ENCODE measurements around the gene DCXR.

DCXR gene

DNA sequence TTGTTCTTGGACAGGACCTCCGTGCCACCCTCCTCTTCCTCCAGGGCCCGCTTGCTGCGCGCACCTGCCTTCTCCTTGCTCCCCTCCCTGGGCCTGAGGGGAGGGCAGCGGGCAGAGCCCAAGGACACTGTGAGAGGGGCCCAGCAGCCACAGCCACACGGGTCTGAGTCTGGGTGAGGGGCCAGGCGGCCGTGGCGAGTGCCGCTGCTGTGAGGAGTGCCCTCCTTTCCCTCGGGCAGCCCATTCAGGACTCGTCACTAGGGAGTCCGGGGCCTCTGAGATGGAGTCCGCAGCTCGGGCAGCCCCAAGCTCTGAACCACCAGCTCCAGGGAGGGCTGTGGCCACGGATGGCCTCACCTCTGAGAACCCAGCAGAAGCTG, 22.5 kb upstream of the DCXR start:
- H3K4me2 ChIP-seq (ENCODE audit: low read length), result no peak overlapping the region

DNA sequence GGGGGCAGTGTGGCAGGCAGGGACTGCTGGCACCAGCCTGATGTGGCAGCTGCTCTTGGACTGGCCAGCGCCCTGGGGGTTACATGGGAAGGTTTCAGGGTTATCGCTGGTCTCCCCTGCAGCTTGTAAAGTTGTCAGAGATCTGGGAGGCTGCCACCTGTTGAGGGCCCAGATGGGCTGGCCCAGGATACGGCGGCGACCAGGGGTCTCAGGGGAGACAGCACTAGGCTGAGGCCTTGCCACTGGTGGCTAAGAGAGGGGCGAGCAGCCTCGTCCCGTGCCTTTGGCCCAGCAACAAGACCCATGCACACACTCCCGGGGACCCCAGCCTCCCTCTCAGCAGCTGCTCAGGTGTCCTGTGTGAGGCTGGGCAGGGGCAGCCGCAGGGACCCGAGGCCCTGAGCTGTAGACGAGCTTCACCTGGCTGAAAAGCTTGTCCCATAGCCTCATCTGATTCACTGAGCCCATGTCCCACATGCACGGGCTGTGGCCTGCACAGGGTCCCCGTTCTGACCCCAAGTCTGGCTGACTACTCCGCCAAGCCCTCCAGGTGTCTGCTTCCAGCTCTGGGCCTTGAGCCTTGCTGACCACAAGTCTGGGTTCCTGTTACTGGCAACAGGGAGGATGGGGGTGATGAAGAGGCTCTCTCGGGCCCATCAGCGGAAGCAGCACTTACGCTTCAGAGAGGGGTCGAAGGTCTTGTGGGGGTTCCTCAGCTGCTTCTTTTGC, 21.9 kb upstream of the DCXR start:
- no peak overlapping the region for H2AFZ ChIP-seq (ENCODE audit: low read length)
- H3K79me2 ChIP-seq (ENCODE audit: insufficient read depth, low read length), result no peaks in the 10 kb centered on the region
- H3K9me2 ChIP-seq (ENCODE audit: low read depth, low read length), result no peaks in the 10 kb centered on the region
- H4K20me1 ChIP-seq (ENCODE audit: insufficient read depth, low read length), result no peaks in the 10 kb centered on the region
- H3K4me3 ChIP-seq (ENCODE audit: low read depth, low read length, poor library complexity, severe bottlenecking), result no peak overlapping the region
- no peaks in the 10 kb centered on the region for H3F3A ChIP-seq (ENCODE audit: insufficient read depth, low read length)
- peaks cover 11% of the 10 kb centered on the region for H3K4me1 ChIP-seq (ENCODE audit: insufficient read depth, low read length, severe bottlenecking)
- no peaks in the 10 kb centered on the region for H3K27me3 ChIP-seq (ENCODE audit: insufficient read depth, low read length)
- H3K9ac ChIP-seq (ENCODE audit: low read length), result no peak overlapping the region
- H3K36me3 ChIP-seq (ENCODE audit: insufficient read depth, low read length), result peaks cover 95% of the 10 kb centered on the region
- no peak overlapping the region for H3K27ac ChIP-seq (ENCODE audit: low read depth, low read length, poor library complexity, severe bottlenecking)
- H3K4me2 ChIP-seq (ENCODE audit: low read length), result no peak overlapping the region
- H3K9me3 ChIP-seq (ENCODE audit: low read length), result no peaks in the 10 kb centered on the region
- no peak for TF ChIP-seq EZH2 (IDR thresholded peaks at IDR 0.05; ENCODE audit: borderline replicate concordance, low read length)
- TF ChIP-seq, protein P1, sequence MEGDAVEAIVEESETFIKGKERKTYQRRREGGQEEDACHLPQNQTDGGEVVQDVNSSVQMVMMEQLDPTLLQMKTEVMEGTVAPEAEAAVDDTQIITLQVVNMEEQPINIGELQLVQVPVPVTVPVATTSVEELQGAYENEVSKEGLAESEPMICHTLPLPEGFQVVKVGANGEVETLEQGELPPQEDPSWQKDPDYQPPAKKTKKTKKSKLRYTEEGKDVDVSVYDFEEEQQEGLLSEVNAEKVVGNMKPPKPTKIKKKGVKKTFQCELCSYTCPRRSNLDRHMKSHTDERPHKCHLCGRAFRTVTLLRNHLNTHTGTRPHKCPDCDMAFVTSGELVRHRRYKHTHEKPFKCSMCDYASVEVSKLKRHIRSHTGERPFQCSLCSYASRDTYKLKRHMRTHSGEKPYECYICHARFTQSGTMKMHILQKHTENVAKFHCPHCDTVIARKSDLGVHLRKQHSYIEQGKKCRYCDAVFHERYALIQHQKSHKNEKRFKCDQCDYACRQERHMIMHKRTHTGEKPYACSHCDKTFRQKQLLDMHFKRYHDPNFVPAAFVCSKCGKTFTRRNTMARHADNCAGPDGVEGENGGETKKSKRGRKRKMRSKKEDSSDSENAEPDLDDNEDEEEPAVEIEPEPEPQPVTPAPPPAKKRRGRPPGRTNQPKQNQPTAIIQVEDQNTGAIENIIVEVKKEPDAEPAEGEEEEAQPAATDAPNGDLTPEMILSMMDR (IDR thresholded peaks at IDR 0.05; ENCODE audit: low read length), result no peak

More for the DNA sequence above, 22.5 kb upstream of the DCXR start:
- H3K27ac ChIP-seq (ENCODE audit: low read depth, low read length, poor library complexity, severe bottlenecking), result no peak overlapping the region
- H3K9ac ChIP-seq (ENCODE audit: low read length), result no peak overlapping the region
- TF ChIP-seq EZH2 (IDR thresholded peaks at IDR 0.05; ENCODE audit: borderline replicate concordance, low read length), result no peak
- TF ChIP-seq, protein P1 (IDR thresholded peaks at IDR 0.05; ENCODE audit: low read length), result no peak
- H3F3A ChIP-seq (ENCODE audit: insufficient read depth, low read length), result no peaks in the 10 kb centered on the region
- H3K27me3 ChIP-seq (ENCODE audit: insufficient read depth, low read length), result no peaks in the 10 kb centered on the region
- no peaks in the 10 kb centered on the region for H3K79me2 ChIP-seq (ENCODE audit: insufficient read depth, low read length)
- no peak overlapping the region for H2AFZ ChIP-seq (ENCODE audit: low read length)
- H3K9me3 ChIP-seq (ENCODE audit: low read length), result no peaks in the 10 kb centered on the region
- no peak overlapping the region for H3K4me3 ChIP-seq (ENCODE audit: low read depth, low read length, poor library complexity, severe bottlenecking)
- peaks cover 89% of the 10 kb centered on the region for H3K36me3 ChIP-seq (ENCODE audit: insufficient read depth, low read length)
- no peaks in the 10 kb centered on the region for H3K9me2 ChIP-seq (ENCODE audit: low read depth, low read length)
- no peaks in the 10 kb centered on the region for H4K20me1 ChIP-seq (ENCODE audit: insufficient read depth, low read length)
- peaks cover 17% of the 10 kb centered on the region for H3K4me1 ChIP-seq (ENCODE audit: insufficient read depth, low read length, severe bottlenecking)

DNA sequence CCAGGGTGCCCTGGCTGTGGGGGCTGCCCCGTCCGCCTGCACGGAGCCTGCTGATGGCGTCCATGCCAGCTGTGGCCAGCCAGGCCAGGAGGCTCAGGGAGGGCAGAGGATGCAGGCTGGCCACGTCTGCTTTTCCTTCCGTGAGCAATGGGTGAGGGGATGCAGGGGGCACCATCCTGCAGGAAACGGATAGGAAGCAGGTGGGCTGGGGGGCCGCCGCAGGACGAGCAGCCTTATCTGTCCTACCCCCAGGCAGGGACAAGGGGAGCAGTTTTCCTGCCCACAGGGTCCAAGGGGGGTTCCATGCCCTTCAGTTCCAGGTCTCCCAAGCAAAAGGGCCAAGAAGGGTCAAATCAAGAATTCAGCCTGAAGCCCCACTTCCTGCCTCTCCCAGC, 21.4 kb upstream of the DCXR start:
- Histone ChIP-seq H3F3A (ENCODE audit: insufficient read depth, low read length) (no peaks in the 10 kb centered on the region), H4K20me1 (ENCODE audit: insufficient read depth, low read length) (no peaks in the 10 kb centered on the region), H3K27ac (ENCODE audit: low read depth, low read length, poor library complexity, severe bottlenecking) (no peak overlapping the region), H3K4me3 (ENCODE audit: low read depth, low read length, poor library complexity, severe bottlenecking) (no peak overlapping the region), H3K79me2 (ENCODE audit: insufficient read depth, low read length) (no peaks in the 10 kb centered on the region), H3K9me3 (ENCODE audit: low read length) (no peaks in the 10 kb centered on the region), H3K27me3 (ENCODE audit: insufficient read depth, low read length) (no peaks in the 10 kb centered on the region), H3K9me2 (ENCODE audit: low read depth, low read length) (no peaks in the 10 kb centered on the region), H3K4me1 (ENCODE audit: insufficient read depth, low read length, severe bottlenecking) (peaks cover 6% of the 10 kb centered on the region), H2AFZ (ENCODE audit: low read length) (no peak overlapping the region), H3K4me2 (ENCODE audit: low read length) (no peak overlapping the region), H3K36me3 (ENCODE audit: insufficient read depth, low read length) (peaks cover 98% of the 10 kb centered on the region), H3K9ac (ENCODE audit: low read length) (no peak overlapping the region)
- TF ChIP-seq, protein P1 (IDR thresholded peaks at IDR 0.05; ENCODE audit: low read length), result no peak
- no peak for TF ChIP-seq EZH2 (IDR thresholded peaks at IDR 0.05; ENCODE audit: borderline replicate concordance, low read length)

Data from OCI-LY1 (cell line).